NCI-H2171 treated with DMSO at 0.1 percent for 48 hours (cell line): Measurements from ENCODE around the gene FAT2.

Experiments used
- DNase-seq: peaks from one replicate; lab custom pipeline; 2025; lab: John Stamatoyannopoulos, UW

Gene FAT2

DNA sequence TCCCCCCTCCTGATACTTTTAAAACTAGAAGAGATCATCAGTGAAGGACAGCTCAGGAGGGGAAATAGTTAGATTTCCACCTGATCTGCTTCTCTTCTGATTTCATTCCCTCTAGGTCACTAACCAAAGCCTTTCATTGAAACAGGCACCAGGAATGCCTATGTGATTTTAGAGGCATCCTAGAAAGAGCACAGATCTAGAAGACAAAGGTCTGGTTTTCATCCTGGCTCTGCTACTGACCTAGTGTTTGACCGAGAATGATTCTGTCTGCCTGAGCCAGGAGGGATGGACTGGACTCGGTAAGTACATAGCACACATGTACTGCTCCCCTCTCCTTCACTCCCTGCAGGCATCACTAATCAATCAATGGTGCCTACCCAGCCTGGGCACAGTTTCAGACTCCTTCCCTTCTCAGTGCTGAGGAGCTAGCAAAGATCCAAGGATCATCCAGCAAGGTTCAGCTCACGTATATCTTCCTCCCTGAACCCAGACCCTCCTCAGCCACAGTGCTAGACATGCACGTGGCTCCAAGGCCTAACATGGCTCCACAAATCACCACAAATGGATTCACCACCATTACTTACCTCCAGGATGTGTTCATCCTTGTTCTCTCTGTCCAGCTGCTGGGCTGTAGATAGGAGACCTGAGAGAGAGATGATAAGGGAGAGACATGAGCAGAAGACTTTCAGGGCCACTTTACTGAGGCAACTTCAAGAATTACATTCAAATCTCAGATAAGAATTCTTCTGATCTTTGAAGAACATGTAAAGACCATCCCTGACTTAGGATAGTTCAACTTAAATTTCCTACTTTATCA lies 35.2 kb downstream of the FAT2 start:
- no peak for DNase-seq

DNA sequence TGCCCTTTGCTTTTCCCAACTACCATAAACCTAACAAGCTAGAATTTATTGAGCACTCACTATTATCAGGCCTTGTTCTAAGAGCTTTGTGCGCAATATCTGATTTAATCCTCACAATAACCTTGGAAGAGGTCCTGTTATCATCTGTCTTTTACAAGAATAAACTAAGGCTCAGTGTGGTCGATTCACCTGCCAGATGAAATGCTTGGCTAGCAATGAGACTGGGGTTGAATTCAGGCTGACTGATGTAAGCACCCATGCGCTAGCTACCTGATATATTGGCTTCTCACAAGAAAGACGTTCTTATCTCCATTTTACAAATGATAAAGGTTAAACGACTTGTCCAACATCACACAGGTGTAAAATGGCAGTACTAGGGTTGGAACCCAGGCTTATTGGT lies 37.4 kb downstream of the FAT2 start:
- DNase-seq = no peak

DNA sequence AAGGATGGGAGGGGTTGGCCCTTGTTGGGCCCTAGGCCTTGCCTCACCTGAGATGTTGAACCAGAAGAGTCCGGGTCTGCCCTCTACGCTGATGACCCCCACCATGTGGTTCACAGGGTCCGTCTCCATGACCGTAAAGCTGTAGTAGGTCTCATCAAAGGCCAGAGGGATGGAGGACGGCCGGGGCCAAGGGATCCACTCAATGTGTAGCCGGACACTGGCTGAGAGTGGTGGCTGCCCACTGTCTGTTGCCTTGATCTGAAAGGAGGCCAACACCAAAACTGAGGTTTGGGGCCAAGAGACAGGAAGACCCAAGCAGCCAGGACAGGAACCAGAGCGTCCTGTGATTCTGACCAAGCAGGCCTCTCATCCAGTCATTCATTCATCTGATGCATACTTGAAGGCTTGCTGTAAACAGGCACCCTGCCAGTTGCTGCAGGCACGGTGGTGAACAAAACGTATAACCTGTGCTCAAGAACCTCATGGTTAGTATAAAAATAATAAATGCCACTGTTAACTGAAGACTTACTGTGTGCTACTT lies 37.9 kb downstream of the FAT2 start:
- DNase-seq = no peak

GRCh38 chr5:151551985-151552384 lies 39.1 kb downstream of the FAT2 start:
- no peak for DNase-seq

DNA sequence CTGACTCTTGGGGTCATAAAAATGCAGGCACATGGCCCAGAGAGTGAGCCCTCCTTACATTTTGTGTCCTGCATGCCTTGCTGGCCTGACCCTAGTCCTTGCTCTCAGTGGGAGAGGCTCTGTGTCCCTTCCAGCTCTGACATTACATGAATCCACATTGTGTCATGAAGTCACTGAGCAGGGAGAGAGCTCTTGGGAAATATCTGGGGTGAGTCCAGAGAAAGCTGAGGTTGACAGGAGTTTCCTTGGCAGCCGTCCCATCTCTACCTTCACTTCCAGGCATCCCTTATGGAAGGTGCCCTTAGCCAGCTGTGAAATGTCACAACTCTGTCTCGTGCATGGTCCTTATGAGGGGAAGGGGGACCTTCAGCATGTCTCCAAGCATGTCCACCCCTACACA lies 41.0 kb downstream of the FAT2 start:
- no peak for DNase-seq

DNA sequence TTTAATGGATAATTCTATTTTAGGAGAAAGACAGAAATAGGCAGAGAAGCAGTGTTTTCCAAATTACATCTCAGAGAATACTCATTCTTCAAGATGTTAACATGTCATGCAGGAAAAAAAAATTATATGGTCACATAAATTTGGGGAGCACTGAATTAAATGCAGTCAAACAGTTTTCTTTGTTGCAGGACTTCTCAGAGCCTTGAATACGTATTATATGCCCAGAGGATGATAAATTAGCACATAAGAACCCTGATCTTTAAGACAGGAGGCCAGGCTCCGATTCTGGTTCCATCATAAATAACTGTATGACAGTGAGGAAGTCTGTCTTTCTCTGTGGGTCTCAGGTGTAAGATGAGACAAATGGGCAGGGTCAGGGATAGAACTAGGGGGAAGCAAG lies 41.4 kb downstream of the FAT2 start:
- no peak for DNase-seq

GRCh38 chr5:151547364-151547763 lies 43.8 kb downstream of the FAT2 start:
- no peak for DNase-seq

DNA sequence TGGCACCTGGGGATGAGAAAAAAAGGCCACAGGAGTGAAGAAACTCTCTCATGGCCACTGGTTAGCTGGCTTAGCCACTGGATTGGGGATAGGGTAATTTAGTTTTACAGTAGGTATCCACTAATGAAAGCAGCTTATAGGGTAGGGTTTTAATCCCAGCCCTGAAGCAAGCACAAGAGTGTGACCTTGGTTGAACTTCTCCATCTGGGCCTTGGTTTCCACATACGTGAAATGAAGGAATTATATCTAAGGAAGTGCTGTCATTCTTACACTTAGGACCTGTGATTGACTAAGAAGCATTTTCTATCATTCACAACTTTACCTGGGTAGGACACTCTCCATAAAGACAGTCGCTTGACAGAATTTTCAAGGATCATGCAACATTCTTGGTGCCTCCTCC lies 49.6 kb downstream of the FAT2 start:
- no peak for DNase-seq
